SH-SY5Y (cell line): Measurements from ENCODE around the gene CTSE.

Experiments used
- GATA2 ChIP-seq: IDR thresholded peaks from 2 replicates; pipeline ENCODE4 v1.6.1; 2011; ENCODE audit warnings: mild to moderate bottlenecking, low read depth, low read length
- GATA3 ChIP-seq: IDR thresholded peaks from 2 replicates; pipeline ENCODE4 v1.6.1; 2011; ENCODE audit warnings: low read depth, mild to moderate bottlenecking, low read length, moderate library complexity

GRCh38 chr1:206005234-206005633 is 18.5 kb downstream of the CTSE start:
- TF ChIP-seq GATA2: no peak
- no peak for TF ChIP-seq GATA3
